Smooth muscle cell (in vitro differentiated cells): ENCODE results near the gene KCNIP1. TPM values are rescaled to one million over a fixed set of nuclear protein-coding genes. Genes with fewer than 3 reads are reported as not detected.

ENCODE experiments used
- DNase-seq: peaks from one replicate; lab custom pipeline; 2025; ENCODE audit not compliant: unreplicated experiment; lab: John Stamatoyannopoulos, UW
- H2AFZ ChIP-seq: fragments of 200-600 bp; sonication (generic); 2 replicates; pipeline ENCODE4 v1.6.0; 2016; ENCODE audit warnings: antibody characterized with exemption, low read depth, mild to moderate bottlenecking
- H3F3A ChIP-seq: fragments of 200-600 bp; sonication (generic); 2 replicates; pipeline ENCODE4 v1.6.0; 2017; ENCODE audit warnings: antibody characterized with exemption, low read depth
- H3K27ac ChIP-seq: fragments of 200-600 bp; sonication (generic); 2 replicates; pipeline ENCODE4 v1.5.1; 2016; ENCODE audit warnings: low read depth, mild to moderate bottlenecking
- H3K27me3 ChIP-seq: fragments of 200-600 bp; sonication (generic); 2 replicates; pipeline ENCODE4 v1.6.1; 2016; ENCODE audit warnings: low read depth, mild to moderate bottlenecking
- H3K36me3 ChIP-seq: fragments of 200-600 bp; sonication (generic); 2 replicates; pipeline ENCODE4 v1.5.1; 2016; ENCODE audit warnings: low read depth
- H3K4me1 ChIP-seq: fragments of 200-600 bp; sonication (generic); 2 replicates; pipeline ENCODE4 v1.5.1; 2016; ENCODE audit warnings: low read depth
- H3K4me2 ChIP-seq: fragments of 200-600 bp; sonication (generic); 2 replicates; pipeline ENCODE4 v1.6.0; 2016; ENCODE audit warnings: mild to moderate bottlenecking
- H3K4me3 ChIP-seq: fragments of 200-600 bp; sonication (generic); 2 replicates; pipeline ENCODE4 v1.5.1; 2016; ENCODE audit warnings: mild to moderate bottlenecking
- H3K79me2 ChIP-seq: fragments of 200-600 bp; sonication (generic); 2 replicates; pipeline ENCODE4 v1.6.0; 2016; ENCODE audit warnings: low read depth, mild to moderate bottlenecking
- H3K9ac ChIP-seq: fragments of 200-600 bp; sonication (generic); 2 replicates; pipeline ENCODE4 v1.6.0; 2016; ENCODE audit warnings: low read depth
- H3K9me3 ChIP-seq: fragments of 200-600 bp; sonication (generic); replicated peaks from 2 replicates; pipeline ENCODE4 v1.5.1; 2016; ENCODE audit warnings: low read depth
- H4K20me1 ChIP-seq: fragments of 200-600 bp; sonication (generic); 2 replicates; pipeline ENCODE4 v1.6.0; 2016; ENCODE audit warnings: low read depth
- WGBS: methylation state at CpG from one replicate; pipeline ENCODE4 v1.1.7; 2016; ENCODE audit warnings: low lambda C conversion rate; 5-methylcytosine and 5-hydroxymethylcytosine counted together
- polyA plus RNA-seq: library from polyadenylated mRNA; unstranded; fragments of >200 nt; fragmentation: Nextera tagmentation; extraction: Ambion mirVana; gene quantifications from 2 replicates; pipeline ENCODE4 v1.2.1, GENCODE V29; 2016
- total RNA-seq: library from RNA; depleted of rRNA; stranded (reverse); fragments of >200 nt; gene quantifications from 2 replicates; pipeline ENCODE4 v1.2.3, GENCODE V29; 2014
- TF ChIP-seq, protein P1 (sequence below): fragments of 200-600 bp; sonication (generic); IDR thresholded peaks from 2 replicates; pipeline ENCODE4 v1.5.1; 2017; ENCODE audit warnings: borderline replicate concordance, mild to moderate bottlenecking, antibody characterized with exemption; ENCODE audit not compliant: insufficient read depth, poor library complexity, severe bottlenecking

The KCNIP1 gene
- total and polyA plus RNA-seq, 2 experiments from 2014 or later = 0.50 TPM; not detected in 1

DNA sequence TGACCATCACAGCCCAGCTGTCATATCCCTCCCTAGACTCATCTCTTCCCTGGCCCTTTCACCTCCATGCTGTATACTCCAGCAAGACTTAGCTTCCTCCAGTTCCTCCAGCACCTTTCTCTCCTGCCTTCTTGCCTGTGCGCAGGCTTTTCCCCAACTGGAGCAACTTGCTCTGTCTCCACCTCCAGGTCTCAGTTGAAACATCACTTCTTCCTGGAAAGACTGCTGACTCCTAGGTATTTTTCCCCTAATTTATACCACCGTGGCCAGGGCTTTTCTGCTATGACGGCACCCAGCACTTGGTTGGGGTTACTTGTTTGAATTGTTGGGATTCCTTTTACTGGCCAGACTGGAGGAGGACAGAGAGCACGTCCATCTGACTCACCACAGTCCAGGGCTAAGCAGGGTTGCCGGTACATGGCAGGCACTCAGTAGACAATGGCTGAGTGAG is 67.5 kb downstream of the KCNIP1 start:
- no peaks in the 10 kb centered on the region for H4K20me1 ChIP-seq
- H3K9me3 ChIP-seq = no peaks in the 10 kb centered on the region
- H2AFZ ChIP-seq = no peak overlapping the region
- no peaks in the 10 kb centered on the region for H3K79me2 ChIP-seq
- no peak overlapping the region for H3K9ac ChIP-seq
- TF ChIP-seq, protein P1, sequence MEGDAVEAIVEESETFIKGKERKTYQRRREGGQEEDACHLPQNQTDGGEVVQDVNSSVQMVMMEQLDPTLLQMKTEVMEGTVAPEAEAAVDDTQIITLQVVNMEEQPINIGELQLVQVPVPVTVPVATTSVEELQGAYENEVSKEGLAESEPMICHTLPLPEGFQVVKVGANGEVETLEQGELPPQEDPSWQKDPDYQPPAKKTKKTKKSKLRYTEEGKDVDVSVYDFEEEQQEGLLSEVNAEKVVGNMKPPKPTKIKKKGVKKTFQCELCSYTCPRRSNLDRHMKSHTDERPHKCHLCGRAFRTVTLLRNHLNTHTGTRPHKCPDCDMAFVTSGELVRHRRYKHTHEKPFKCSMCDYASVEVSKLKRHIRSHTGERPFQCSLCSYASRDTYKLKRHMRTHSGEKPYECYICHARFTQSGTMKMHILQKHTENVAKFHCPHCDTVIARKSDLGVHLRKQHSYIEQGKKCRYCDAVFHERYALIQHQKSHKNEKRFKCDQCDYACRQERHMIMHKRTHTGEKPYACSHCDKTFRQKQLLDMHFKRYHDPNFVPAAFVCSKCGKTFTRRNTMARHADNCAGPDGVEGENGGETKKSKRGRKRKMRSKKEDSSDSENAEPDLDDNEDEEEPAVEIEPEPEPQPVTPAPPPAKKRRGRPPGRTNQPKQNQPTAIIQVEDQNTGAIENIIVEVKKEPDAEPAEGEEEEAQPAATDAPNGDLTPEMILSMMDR = no peak
- DNase-seq = no peak
- H3K4me2 ChIP-seq = peak overlapping the region; percentile 48
- H3K27me3 ChIP-seq = peaks cover 4% of the 10 kb centered on the region
- peak overlapping the region; percentile 41 for H3K27ac ChIP-seq
- 15% methylated on average over 5 of the region's 5 CpGs for WGBS
- H3K36me3 ChIP-seq = no peaks in the 10 kb centered on the region
- H3K4me3 ChIP-seq = no peak overlapping the region
- H3K4me1 ChIP-seq = peaks cover 8% of the 10 kb centered on the region
- peaks cover 4% of the 10 kb centered on the region for H3F3A ChIP-seq

DNA sequence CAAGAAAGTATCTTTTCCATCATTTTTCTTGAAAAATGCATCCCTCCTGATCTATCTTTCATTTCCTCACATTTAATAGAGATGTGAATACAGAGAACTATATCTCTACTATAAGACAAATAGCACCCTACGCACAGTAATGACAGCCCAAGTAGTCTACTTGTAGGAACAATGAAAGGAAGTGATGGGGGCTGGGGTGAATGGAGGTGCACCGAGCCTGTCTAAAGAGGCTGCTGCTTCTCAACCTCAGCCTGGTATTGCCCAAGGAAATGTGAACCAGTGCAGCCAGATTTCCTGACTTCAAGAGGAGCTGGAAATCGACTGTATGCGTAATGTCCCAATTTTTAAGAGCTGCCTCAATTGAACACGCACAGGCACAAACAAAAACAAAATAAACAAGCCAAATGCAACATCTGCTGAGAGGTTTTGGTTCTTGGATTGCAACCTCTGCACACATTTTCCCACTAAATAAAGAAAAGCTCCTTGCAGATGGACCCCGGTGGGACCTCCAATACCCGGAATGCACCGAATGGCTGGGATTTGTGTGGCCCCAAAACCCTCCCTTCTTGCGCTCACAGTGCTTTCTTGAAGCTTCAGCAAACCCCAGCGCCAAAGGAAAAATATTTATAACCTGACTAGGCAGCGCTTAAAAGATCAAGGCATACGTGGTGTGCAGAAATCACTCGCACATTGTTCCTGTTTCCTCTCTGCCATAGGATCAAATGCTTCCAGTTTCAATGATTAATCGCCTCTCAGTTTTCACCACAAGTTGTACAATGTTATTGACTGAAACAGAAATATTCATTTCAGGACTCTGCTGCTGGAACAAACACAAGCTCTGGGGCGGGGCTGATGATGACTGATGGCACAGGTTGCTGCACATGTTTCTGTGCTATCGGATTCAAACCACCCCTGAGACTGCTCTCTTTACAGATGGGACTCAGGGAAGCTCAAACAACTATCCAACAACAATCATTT is 68.3 kb downstream of the KCNIP1 start:
- Histone ChIP-seq H2AFZ (no peak overlapping the region), H3K27me3 (no peaks in the 10 kb centered on the region), H3K36me3 (no peaks in the 10 kb centered on the region), H3K4me2 (peak overlapping the region; percentile 27), H3K4me3 (no peak overlapping the region), H4K20me1 (no peaks in the 10 kb centered on the region), H3K4me1 (peaks cover 8% of the 10 kb centered on the region), H3K9me3 (no peaks in the 10 kb centered on the region), H3K9ac (no peak overlapping the region), H3K79me2 (no peaks in the 10 kb centered on the region), H3F3A (peaks cover 4% of the 10 kb centered on the region), H3K27ac (peak overlapping the region; percentile 41)
- TF ChIP-seq, protein P1 = no peak
- WGBS = 84% methylated on average over 16 of the region's 16 CpGs
- DNase-seq = no peak

DNA sequence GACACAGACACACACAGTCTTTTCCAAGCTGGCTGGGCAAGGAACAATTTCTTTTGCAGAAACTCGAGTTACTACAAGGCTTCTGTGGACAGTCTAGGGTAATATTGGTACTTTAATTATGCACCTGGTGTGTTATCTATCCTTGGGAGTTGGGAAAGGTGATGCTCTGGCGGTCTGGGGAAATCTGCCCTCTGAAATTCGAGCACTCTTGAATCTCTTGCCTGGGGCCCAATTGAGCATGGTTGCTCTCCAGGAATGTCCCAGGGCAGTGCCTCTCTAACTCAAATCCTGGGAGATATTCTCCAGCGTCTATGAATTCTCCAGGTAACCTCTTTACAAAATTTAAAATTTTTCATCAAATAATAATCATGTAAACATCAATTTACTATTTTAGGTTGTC is 69.3 kb downstream of the KCNIP1 start:
- no peaks in the 10 kb centered on the region for H3K36me3 ChIP-seq
- H3K9me3 ChIP-seq = no peaks in the 10 kb centered on the region
- peaks cover 8% of the 10 kb centered on the region for H3K4me1 ChIP-seq
- H3K4me2 ChIP-seq = no peak overlapping the region
- H2AFZ ChIP-seq = no peak overlapping the region
- H3F3A ChIP-seq = peaks cover 4% of the 10 kb centered on the region
- 55% methylated on average over 4 of the region's 4 CpGs for WGBS
- no peak overlapping the region for H3K27ac ChIP-seq
- no peaks in the 10 kb centered on the region for H3K27me3 ChIP-seq
- TF ChIP-seq, protein P1 = no peak
- H3K4me3 ChIP-seq = no peak overlapping the region
- no peaks in the 10 kb centered on the region for H4K20me1 ChIP-seq
- DNase-seq = no peak
- H3K9ac ChIP-seq = no peak overlapping the region
- H3K79me2 ChIP-seq = no peaks in the 10 kb centered on the region
